Stimulated activated CD4-positive, alpha-beta T cell treated with anti-CD3 and anti-CD28 coated beads, Interleukin-12 subunit alpha, Interleukin-12 subunit beta, amount 100 ng/mL, for 24 hours (primary cell): ENCODE data around the gene CHTF18.
"Not testable (repeated sequence)": the region's sequence is repeated elsewhere in the genome, so short reads cannot be mapped to it uniquely, and the experiment has no call there.

ENCODE experiments used
- DNase-seq, 2 experiments: peaks; one replicate each; pipeline ENCODE4 v3.0.0-alpha.2; 2020; ENCODE audit warnings: low read depth in 2 of 2

CHTF18 gene

GRCh38 chr16:776298-776697, 12.1 kb upstream of the CHTF18 start:
- DNase-seq = not testable (repeated sequence)

GRCh38 chr16:776824-777223, 11.6 kb upstream of the CHTF18 start:
- DNase-seq = no peak

GRCh38 chr16:777826-778225, 10.6 kb upstream of the CHTF18 start:
- DNase-seq = no peak

GRCh38 chr16:778447-778846, 10.0 kb upstream of the CHTF18 start:
- no peak for DNase-seq

- no peak for DNase-seq
Measured at GRCh38 chr16:778909-779527, 9.4 kb upstream of the CHTF18 start.

GRCh38 chr16:779561-779960, 8.9 kb upstream of the CHTF18 start:
- no peak for DNase-seq

- DNase-seq = no peak
Measured at GRCh38 chr16:780296-780695, 8.1 kb upstream of the CHTF18 start.

GRCh38 chr16:781346-782010, 6.9 kb upstream of the CHTF18 start:
- DNase-seq = no peak

GRCh38 chr16:782258-782657, 6.2 kb upstream of the CHTF18 start:
- no peak for DNase-seq

GRCh38 chr16:782766-783403, 5.5 kb upstream of the CHTF18 start:
- no peak for DNase-seq

GRCh38 chr16:783404-784161, 4.8 kb upstream of the CHTF18 start:
- DNase-seq = peak in 1 of 2 experiments; percentile 15

GRCh38 chr16:784431-784830, 4.0 kb upstream of the CHTF18 start:
- DNase-seq = no peak

GRCh38 chr16:785563-786535, 2.6 kb upstream of the CHTF18 start:
- peak; percentile 58 to 73 for DNase-seq

- DNase-seq = no peak
Measured at GRCh38 chr16:787321-787966, 976 bp upstream of the CHTF18 start.

- DNase-seq = no peak
Measured at GRCh38 chr16:787978-788398, 432 bp upstream of the CHTF18 start, which contains the start of gene RPUSD1. TSS of gene RPUSD1 (minus strand) at chr16:788381. CDS start at chr16:787737, 644 bp downstream.

GRCh38 chr16:789191-789850, 901 bp downstream of the CHTF18 start:
- no peak for DNase-seq

- DNase-seq = no peak
Measured at GRCh38 chr16:790086-790485, 1.7 kb downstream of the CHTF18 start.

GRCh38 chr16:791131-791530, 2.7 kb downstream of the CHTF18 start:
- DNase-seq = no peak

GRCh38 chr16:792221-792995, 4.0 kb downstream of the CHTF18 start:
- DNase-seq = no peak
